H9 (cell line): Measurements from ENCODE around the gene ATRNL1. TPM values are rescaled to one million over a fixed set of nuclear protein-coding genes. Genes with fewer than 3 reads are reported as not detected.
A peak's percentile ranks its signal among the peaks of the same experiment; 100 is the strongest.

Source experiments
- DNase-seq: peaks from one replicate; pipeline ENCODE4 v3.0.0-alpha.2; 2017
- H2AFZ ChIP-seq: one replicate; pipeline ENCODE4 v1.6.1; 2013; ENCODE audit warnings: mild to moderate bottlenecking, low read length, control low read depth, moderate library complexity
- H2AK5ac ChIP-seq: 2 replicates; pipeline ENCODE4 v1.6.1; 2013; ENCODE audit warnings: low read length, control low read depth, mixed read lengths; ENCODE audit not compliant: insufficient read length
- H2BK120ac ChIP-seq: one replicate; pipeline ENCODE4 v1.6.1; 2013; ENCODE audit warnings: low read depth, mild to moderate bottlenecking, low read length, control low read depth, inconsistent platforms; ENCODE audit not compliant: poor library complexity, severe bottlenecking
- H2BK12ac ChIP-seq: 2 replicates; pipeline ENCODE4 v1.6.1; 2013; ENCODE audit warnings: low read length, control low read depth, mixed read lengths, low read depth; ENCODE audit not compliant: insufficient read length
- H2BK15ac ChIP-seq: 2 replicates; pipeline ENCODE4 v1.6.1; 2013; ENCODE audit warnings: low read depth, low read length, control low read depth
- H2BK20ac ChIP-seq: one replicate; pipeline ENCODE4 v1.6.1; 2013; ENCODE audit warnings: low read depth, mild to moderate bottlenecking, low read length, control low read depth, inconsistent platforms; ENCODE audit not compliant: poor library complexity, severe bottlenecking
- H2BK5ac ChIP-seq: 2 replicates; pipeline ENCODE4 v1.6.1; 2013; ENCODE audit warnings: low read length, control low read depth, mixed read lengths; ENCODE audit not compliant: insufficient read length
- H3K14ac ChIP-seq: 2 replicates; pipeline ENCODE4 v1.6.1; 2013; ENCODE audit warnings: low read length, control low read depth; ENCODE audit not compliant: insufficient read depth
- H3K18ac ChIP-seq: 2 replicates; pipeline ENCODE4 v1.6.1; 2013; ENCODE audit warnings: low read depth, mild to moderate bottlenecking, mixed read lengths, low read length, control low read depth; ENCODE audit not compliant: insufficient read length
- H3K23ac ChIP-seq: 2 replicates; pipeline ENCODE4 v1.6.1; 2013; ENCODE audit warnings: low read length, control low read depth, mixed read lengths, low read depth; ENCODE audit not compliant: insufficient read length
- H3K23me2 ChIP-seq: 2 replicates; pipeline ENCODE4 v1.6.1; 2013; ENCODE audit warnings: low read depth, mild to moderate bottlenecking, mixed read lengths, low read length, control low read depth; ENCODE audit not compliant: insufficient read length, poor library complexity, severe bottlenecking
- H3K27ac ChIP-seq: 2 replicates; pipeline ENCODE4 v1.5.1; 2013; ENCODE audit warnings: low read length, control low read depth, mixed read lengths, low read depth; ENCODE audit not compliant: insufficient read length
- H3K27me3 ChIP-seq: 2 replicates; pipeline ENCODE4 v1.6.1; 2013; ENCODE audit warnings: low read length, control low read depth, inconsistent platforms; ENCODE audit not compliant: insufficient read depth
- H3K4ac ChIP-seq: 2 replicates; pipeline ENCODE4 v1.6.1; 2013; ENCODE audit warnings: low read depth, mild to moderate bottlenecking, control low read depth, inconsistent platforms, low read length, moderate library complexity
- H3K4me1 ChIP-seq: 2 replicates; pipeline ENCODE4 v1.6.1; 2013; ENCODE audit warnings: low read length, control low read depth, inconsistent platforms; ENCODE audit not compliant: insufficient read depth
- H3K4me2 ChIP-seq: 2 replicates; pipeline ENCODE4 v1.6.1; 2013; ENCODE audit warnings: low read length, control low read depth, mixed read lengths; ENCODE audit not compliant: insufficient read length, insufficient read depth
- H3K56ac ChIP-seq: 2 replicates; pipeline ENCODE4 v1.6.1; 2013; ENCODE audit warnings: low read depth, mild to moderate bottlenecking, mixed read lengths, low read length, control low read depth; ENCODE audit not compliant: insufficient read length
- H3K79me1 ChIP-seq: 2 replicates; pipeline ENCODE4 v1.6.1; 2013; ENCODE audit warnings: low read depth, mild to moderate bottlenecking, moderate library complexity, low read length, control low read depth, inconsistent platforms; ENCODE audit not compliant: insufficient read depth, poor library complexity, severe bottlenecking
- H3K79me2 ChIP-seq: 2 replicates; pipeline ENCODE4 v1.6.1; 2013; ENCODE audit warnings: low read length, control low read depth, inconsistent platforms; ENCODE audit not compliant: insufficient read depth
- H3K9ac ChIP-seq: 2 replicates; pipeline ENCODE4 v1.6.1; 2013; ENCODE audit warnings: low read length, control low read depth, mixed read lengths; ENCODE audit not compliant: insufficient read length; ENCODE audit errors: extremely low read depth
- H3K9me3 ChIP-seq: one replicate; pipeline ENCODE4 v1.6.1; 2013; ENCODE audit warnings: low read depth, low read length, inconsistent platforms; ENCODE audit not compliant: control insufficient read depth
- H3T11ph ChIP-seq: one replicate; pipeline ENCODE4 v1.6.1; 2013; ENCODE audit warnings: mild to moderate bottlenecking, low read length, control low read depth, inconsistent platforms
- H4K20me1 ChIP-seq: one replicate; pipeline ENCODE4 v1.6.1; 2013; ENCODE audit not compliant: control insufficient read depth, insufficient read length, insufficient read depth
- H4K5ac ChIP-seq: 2 replicates; pipeline ENCODE4 v1.6.1; 2013; ENCODE audit warnings: low read depth, mild to moderate bottlenecking, mixed read lengths, low read length, control low read depth; ENCODE audit not compliant: insufficient read length
- H4K8ac ChIP-seq: replicated peaks from 2 replicates; pipeline ENCODE4 v1.6.1; 2013; ENCODE audit warnings: low read length, control low read depth, mixed read lengths, low read depth; ENCODE audit not compliant: insufficient read length
- H4K91ac ChIP-seq: 2 replicates; pipeline ENCODE4 v1.6.1; 2013; ENCODE audit warnings: low read depth, mild to moderate bottlenecking, moderate library complexity, mixed read lengths, low read length, control low read depth; ENCODE audit not compliant: insufficient read length
- H3K27ac Mint-ChIP-seq, 3 experiments: 2 replicates in 2 of 3; 3 replicates in 1 of 3; pipeline ENCODE4 v1.8.0; 2020 to 2021; ENCODE audit warnings: mixed read lengths in 3 of 3, mild to moderate bottlenecking in 1 of 3, moderate library complexity in 1 of 3
- H3K27me3 Mint-ChIP-seq: 2 replicates; pipeline ENCODE4 v1.8.0; 2021; ENCODE audit warnings: low read depth, mild to moderate bottlenecking, moderate library complexity, mixed read lengths
- H3K36me3 Mint-ChIP-seq, 3 experiments: 2 replicates in 2 of 3; 3 replicates in 1 of 3; pipeline ENCODE4 v1.8.0; 2020 to 2021; ENCODE audit warnings: low read depth in 3 of 3, mixed read lengths in 3 of 3; ENCODE audit not compliant: insufficient read depth in 1 of 3
- H3K4me1 Mint-ChIP-seq, 2 experiments: 2 replicates each; pipeline ENCODE4 v1.8.0; 2020; ENCODE audit warnings: mixed read lengths in 2 of 2
- H3K4me3 Mint-ChIP-seq, 2 experiments: 2 replicates in 1 of 2; 3 replicates in 1 of 2; pipeline ENCODE4 v1.8.0; 2020 to 2021; ENCODE audit warnings: mild to moderate bottlenecking in 2 of 2, mixed read lengths in 2 of 2, moderate library complexity in 1 of 2
- H3K9me3 Mint-ChIP-seq, 2 experiments: 2 replicates in 1 of 2; 3 replicates in 1 of 2; pipeline ENCODE4 v1.8.0; 2020; ENCODE audit warnings: mild to moderate bottlenecking in 2 of 2, mixed read lengths in 2 of 2, moderate library complexity in 1 of 2
- WGBS: extraction: QIAGEN DNeasy Blood & Tissue Kit; methylation state at CpG from one replicate; pipeline ENCODE4 v1.1.7; 2013; ENCODE audit warnings: missing lambda C conversion rate, low lambda C conversion rate, mixed read lengths; ENCODE audit not compliant: insufficient read length; ENCODE audit errors: extremely low coverage; 5-methylcytosine and 5-hydroxymethylcytosine counted together
- total RNA-seq: library from RNA; stranded (reverse); gene quantifications from 2 replicates; pipeline ENCODE4 v1.2.1, GENCODE V29; 2021
- TF ChIP-seq, protein P1 (sequence below): fragments of 200-600 bp; sonication (generic); conservative IDR thresholded peaks from 3 replicates; pipeline ENCODE4 v1.8.0; 2021; ENCODE audit warnings: antibody characterized with exemption, mild to moderate bottlenecking

The ATRNL1 gene
- total RNA-seq, 1 experiment from 2014 or later, result 9.2 TPM

DNA sequence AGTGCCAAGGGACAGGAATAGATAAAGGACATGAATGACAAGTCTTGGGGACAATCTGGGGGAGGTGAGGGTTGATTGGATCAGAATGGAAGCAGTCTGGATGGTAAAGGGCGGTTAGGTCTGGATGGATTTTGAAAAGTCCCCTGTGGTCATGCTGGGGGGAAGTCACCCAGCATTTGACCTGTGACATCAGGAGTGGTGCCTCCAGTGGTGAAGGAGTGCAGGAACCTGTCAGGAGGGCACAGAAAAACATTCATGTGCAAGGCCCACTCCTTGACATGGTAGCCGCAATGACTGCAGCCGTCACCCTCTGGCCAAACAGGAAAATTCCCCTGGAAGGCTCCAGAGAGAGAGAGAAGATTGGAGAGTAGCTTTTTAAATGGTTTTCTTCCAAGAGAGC, 875.1 kb downstream of the ATRNL1 start:
- no peak overlapping the region for H3K23ac ChIP-seq
- no peak overlapping the region for H2AFZ ChIP-seq
- TF ChIP-seq, protein P1, sequence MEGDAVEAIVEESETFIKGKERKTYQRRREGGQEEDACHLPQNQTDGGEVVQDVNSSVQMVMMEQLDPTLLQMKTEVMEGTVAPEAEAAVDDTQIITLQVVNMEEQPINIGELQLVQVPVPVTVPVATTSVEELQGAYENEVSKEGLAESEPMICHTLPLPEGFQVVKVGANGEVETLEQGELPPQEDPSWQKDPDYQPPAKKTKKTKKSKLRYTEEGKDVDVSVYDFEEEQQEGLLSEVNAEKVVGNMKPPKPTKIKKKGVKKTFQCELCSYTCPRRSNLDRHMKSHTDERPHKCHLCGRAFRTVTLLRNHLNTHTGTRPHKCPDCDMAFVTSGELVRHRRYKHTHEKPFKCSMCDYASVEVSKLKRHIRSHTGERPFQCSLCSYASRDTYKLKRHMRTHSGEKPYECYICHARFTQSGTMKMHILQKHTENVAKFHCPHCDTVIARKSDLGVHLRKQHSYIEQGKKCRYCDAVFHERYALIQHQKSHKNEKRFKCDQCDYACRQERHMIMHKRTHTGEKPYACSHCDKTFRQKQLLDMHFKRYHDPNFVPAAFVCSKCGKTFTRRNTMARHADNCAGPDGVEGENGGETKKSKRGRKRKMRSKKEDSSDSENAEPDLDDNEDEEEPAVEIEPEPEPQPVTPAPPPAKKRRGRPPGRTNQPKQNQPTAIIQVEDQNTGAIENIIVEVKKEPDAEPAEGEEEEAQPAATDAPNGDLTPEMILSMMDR, result peak; percentile 28; the same call in 1 of the 3 replicates
- no peaks in the 10 kb centered on the region for H3K23me2 ChIP-seq
- peak overlapping the region; percentile 20 for H3K18ac ChIP-seq
- no peak overlapping the region for H3K4me2 ChIP-seq
- H3K9ac ChIP-seq, result no peak overlapping the region
- H3K79me1 ChIP-seq, result no peaks in the 10 kb centered on the region
- Mint-ChIP-seq H3K4me3 (no peak overlapping the region), H3K36me3 (0 out of 7 replicates have a peak, but pooled peaks cover 0 to under 1% (median 0%) of the 10 kb centered on the region in 3 experiments), H3K27me3 (peaks cover 3% of the 10 kb centered on the region), H3K4me1 (peaks cover 5 to 11% of the 10 kb centered on the region in 2 experiments; a peak in 3 of 4 replicates), H3K9me3 (peaks cover 0 to 1% of the 10 kb centered on the region in 2 experiments; a peak in 1 of 5 replicates), H3K27ac (no peak overlapping the region; a peak in 1 of 7 replicates)
- no peaks in the 10 kb centered on the region for H3K9me3 ChIP-seq
- H4K91ac ChIP-seq, result no peak overlapping the region
- no peaks in the 10 kb centered on the region for H3K4me1 ChIP-seq
- no peak for DNase-seq
- H2AK5ac ChIP-seq, result no peak overlapping the region
- H3K27me3 ChIP-seq, result no peaks in the 10 kb centered on the region
- no peak overlapping the region for H2BK15ac ChIP-seq
- no peak overlapping the region for H3K56ac ChIP-seq
- H3T11ph ChIP-seq, result no peak overlapping the region
- WGBS, result no CpG with 5 or more reads among the region's 3 CpGs
- no peak overlapping the region for H2BK12ac ChIP-seq
- no peak overlapping the region for H4K8ac ChIP-seq
- no peaks in the 10 kb centered on the region for H4K20me1 ChIP-seq
- no peaks in the 10 kb centered on the region for H3K79me2 ChIP-seq
- no peak overlapping the region for H2BK120ac ChIP-seq
- H4K5ac ChIP-seq, result no peak overlapping the region
- H2BK5ac ChIP-seq, result no peak overlapping the region
- no peak overlapping the region for H3K14ac ChIP-seq
- H3K4ac ChIP-seq, result no peak overlapping the region
- no peak overlapping the region for H3K27ac ChIP-seq
- no peak overlapping the region for H2BK20ac ChIP-seq
